ENCODE measurements around the gene CWC15.

The CWC15 gene

DNA sequence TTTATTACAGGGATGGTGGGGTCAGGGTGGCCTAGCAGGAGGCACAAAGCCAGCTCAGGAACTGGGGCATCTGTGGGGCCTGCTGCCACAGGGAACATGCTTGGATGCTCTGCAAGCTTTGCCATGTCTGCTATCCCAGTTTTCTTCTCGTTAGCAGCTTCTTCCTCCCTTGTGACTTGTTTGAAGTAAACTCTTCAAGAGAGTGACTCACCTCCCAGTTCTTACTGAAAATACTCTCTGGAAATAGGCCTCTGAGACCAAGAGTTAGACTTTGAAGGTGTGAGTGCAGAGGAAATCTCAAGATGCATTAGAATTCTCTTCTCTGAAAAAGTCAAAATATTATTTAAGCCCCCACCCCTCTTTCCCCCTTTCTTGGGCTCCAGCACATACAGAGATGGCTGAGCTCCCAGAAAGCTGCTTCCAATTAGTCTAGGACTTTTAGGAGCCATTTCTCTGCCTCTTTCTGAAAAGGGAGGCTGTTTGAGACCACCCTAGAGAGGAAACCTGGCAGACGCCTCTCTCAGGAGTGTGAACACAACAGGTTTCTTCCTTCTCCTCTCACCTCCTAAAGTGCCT is 15.1 kb downstream of the CWC15 start:
- DNase-seq (ENCODE audit: insufficient read length, low spot score): no peak
- no peak for FAIRE-seq
- TF ChIP-seq, protein P1, sequence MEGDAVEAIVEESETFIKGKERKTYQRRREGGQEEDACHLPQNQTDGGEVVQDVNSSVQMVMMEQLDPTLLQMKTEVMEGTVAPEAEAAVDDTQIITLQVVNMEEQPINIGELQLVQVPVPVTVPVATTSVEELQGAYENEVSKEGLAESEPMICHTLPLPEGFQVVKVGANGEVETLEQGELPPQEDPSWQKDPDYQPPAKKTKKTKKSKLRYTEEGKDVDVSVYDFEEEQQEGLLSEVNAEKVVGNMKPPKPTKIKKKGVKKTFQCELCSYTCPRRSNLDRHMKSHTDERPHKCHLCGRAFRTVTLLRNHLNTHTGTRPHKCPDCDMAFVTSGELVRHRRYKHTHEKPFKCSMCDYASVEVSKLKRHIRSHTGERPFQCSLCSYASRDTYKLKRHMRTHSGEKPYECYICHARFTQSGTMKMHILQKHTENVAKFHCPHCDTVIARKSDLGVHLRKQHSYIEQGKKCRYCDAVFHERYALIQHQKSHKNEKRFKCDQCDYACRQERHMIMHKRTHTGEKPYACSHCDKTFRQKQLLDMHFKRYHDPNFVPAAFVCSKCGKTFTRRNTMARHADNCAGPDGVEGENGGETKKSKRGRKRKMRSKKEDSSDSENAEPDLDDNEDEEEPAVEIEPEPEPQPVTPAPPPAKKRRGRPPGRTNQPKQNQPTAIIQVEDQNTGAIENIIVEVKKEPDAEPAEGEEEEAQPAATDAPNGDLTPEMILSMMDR (IDR thresholded peaks at IDR 0.05; ENCODE audit: insufficient read depth, missing control alignments): no peak

GRCh38 chr11:94956963-94957362 is 16.4 kb downstream of the CWC15 start:
- FAIRE-seq (no peak), DNase-seq (ENCODE audit: insufficient read length, low spot score) (no peak)
- TF ChIP-seq, protein P1 (IDR thresholded peaks at IDR 0.05; ENCODE audit: insufficient read depth, missing control alignments): no peak

DNA sequence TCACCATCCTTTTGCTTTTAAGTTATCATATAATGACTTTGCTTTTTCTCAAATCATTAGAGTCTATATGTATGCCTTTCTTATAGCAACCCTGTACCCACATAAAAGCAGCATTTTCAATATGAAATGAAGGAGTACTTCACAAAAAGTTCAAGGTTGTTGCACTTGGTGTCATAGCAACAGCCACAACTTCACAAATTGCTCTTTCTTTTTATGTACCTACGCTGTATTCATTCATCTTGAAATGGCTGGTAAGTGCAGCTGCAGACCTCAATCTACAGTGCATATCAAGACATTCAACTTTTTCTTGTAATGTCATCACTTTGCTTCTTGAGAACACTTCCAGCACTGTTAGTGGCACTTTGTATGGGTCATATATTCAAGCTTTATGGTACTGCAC is 18.6 kb downstream of the CWC15 start:
- no peak for DNase-seq (ENCODE audit: insufficient read length, low spot score)
- TF ChIP-seq, protein P1 (IDR thresholded peaks at IDR 0.05; ENCODE audit: insufficient read depth, missing control alignments): no peak
- peak; percentile 21 for FAIRE-seq

GRCh38 chr11:94948070-94948617 is 25.2 kb downstream of the CWC15 start:
- TF ChIP-seq, protein P1 (IDR thresholded peaks at IDR 0.05; ENCODE audit: insufficient read depth, missing control alignments): no peak
- DNase-seq (ENCODE audit: insufficient read length, low spot score): no peak
- FAIRE-seq: no peak

DNA sequence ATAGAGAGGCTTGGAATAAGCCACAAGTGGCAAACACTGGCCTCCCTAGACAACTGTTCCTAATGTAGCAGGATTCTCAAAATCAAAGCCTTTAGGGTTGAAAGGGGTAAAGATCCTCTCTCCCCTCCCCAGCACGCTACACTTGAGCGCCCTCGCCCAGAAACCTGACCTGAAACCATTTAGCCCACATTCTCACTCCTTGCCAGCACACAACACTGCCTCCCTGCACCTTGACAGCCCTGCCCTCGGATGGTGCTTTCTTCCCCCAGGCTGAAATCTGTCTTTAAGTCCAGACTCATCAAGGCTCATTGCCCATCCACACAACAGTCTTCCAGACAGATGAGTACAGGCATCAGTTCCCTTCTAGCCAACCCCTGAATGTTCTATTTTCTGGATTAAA is 26.5 kb downstream of the CWC15 start:
- TF ChIP-seq, protein P1 (IDR thresholded peaks at IDR 0.05; ENCODE audit: insufficient read depth, missing control alignments): no peak
- DNase-seq (ENCODE audit: insufficient read length, low spot score): no peak
- no peak for FAIRE-seq

DNA sequence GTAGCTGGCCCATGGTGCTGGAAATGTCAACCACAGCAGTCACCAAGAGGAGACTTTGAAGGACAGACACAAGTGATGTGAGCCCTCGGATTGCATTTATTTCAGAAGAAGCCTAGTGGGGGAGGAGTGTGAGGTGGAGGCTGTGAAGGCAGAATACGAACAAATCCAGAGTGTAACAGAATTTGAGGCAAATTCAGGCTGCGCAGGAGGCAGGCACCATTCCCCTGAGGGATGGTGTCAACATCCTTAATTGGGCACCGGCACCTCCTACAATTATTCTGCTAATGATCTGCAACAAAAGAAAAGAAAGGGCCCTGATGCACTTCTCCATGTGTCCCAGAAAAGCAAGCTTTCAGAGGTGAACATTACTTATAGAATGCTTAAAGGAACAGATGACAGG is 32.2 kb downstream of the CWC15 start:
- TF ChIP-seq, protein P1 (IDR thresholded peaks at IDR 0.05; ENCODE audit: insufficient read depth, missing control alignments): no peak
- DNase-seq (ENCODE audit: insufficient read length, low spot score): no peak
- FAIRE-seq: no peak

DNA sequence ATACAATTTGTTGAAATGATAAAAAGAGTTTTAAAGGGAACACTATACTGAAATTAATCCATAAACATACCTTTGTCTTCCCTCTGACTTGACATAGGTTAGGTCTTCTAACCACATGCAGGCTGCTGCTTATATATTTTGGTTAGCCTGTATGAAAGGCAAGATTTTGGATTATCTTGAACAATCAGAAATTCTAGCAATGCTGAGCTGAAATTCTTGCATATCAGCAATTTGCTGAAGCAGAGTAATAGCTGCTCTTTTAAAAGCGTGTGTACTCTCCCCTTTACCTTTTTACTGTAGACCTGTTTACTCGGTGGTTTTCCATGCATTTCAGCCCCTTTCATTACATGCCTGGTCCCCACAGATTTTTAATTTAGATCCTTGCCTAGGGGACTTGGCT is 34.0 kb downstream of the CWC15 start:
- TF ChIP-seq, protein P1 (IDR thresholded peaks at IDR 0.05; ENCODE audit: insufficient read depth, missing control alignments): no peak
- FAIRE-seq (no peak), DNase-seq (ENCODE audit: insufficient read length, low spot score) (no peak)
